ENCODE results near the gene ZMIZ1.

ZMIZ1 gene

GRCh38 chr10:79298403-79299244 is 229.9 kb downstream of the ZMIZ1 start:
- DNase-seq = no peak

GRCh38 chr10:79299397-79300241 is 230.9 kb downstream of the ZMIZ1 start:
- no peak for DNase-seq

- DNase-seq = no peak
Observed at GRCh38 chr10:79300711-79301110, 231.9 kb downstream of the ZMIZ1 start.

DNA sequence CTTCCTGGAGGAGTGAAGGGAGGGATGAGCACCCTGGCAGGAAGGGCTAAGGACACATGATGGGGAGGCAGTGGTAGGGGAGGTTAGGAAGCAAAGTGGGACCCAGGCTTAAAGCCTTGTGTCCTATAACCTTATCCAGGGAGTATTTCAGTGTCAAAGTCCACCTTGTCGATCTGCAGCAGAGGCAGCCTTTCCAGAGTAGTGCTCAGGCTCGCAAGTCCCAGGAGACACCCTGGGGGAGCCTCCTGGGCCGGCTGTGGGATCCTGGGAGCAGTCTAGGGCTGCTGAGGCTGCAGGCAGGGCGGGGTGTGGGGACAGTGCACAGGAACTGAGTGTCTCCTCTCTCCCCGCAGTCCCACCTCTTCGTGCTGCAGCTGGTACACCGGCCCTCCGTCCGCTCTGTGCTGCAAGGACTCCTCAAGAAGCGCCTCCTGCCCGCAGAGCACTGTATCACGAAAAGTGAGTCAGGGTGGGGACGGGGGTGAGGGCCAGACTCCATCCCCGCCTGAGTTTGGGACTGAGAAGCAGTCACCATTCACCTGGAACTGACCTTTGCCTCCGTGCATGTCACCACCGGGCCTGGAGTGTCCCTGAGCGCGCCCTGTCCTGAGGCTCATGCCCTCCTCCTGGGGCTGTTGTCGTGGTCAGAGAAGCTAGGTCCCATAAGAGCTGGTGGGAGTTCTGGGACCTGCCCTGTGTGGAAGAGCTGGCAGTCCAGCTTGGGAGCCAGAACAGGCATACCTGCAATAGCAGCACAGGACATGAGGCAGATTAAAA is 233.2 kb downstream of the ZMIZ1 start:
- no peak for DNase-seq

DNA sequence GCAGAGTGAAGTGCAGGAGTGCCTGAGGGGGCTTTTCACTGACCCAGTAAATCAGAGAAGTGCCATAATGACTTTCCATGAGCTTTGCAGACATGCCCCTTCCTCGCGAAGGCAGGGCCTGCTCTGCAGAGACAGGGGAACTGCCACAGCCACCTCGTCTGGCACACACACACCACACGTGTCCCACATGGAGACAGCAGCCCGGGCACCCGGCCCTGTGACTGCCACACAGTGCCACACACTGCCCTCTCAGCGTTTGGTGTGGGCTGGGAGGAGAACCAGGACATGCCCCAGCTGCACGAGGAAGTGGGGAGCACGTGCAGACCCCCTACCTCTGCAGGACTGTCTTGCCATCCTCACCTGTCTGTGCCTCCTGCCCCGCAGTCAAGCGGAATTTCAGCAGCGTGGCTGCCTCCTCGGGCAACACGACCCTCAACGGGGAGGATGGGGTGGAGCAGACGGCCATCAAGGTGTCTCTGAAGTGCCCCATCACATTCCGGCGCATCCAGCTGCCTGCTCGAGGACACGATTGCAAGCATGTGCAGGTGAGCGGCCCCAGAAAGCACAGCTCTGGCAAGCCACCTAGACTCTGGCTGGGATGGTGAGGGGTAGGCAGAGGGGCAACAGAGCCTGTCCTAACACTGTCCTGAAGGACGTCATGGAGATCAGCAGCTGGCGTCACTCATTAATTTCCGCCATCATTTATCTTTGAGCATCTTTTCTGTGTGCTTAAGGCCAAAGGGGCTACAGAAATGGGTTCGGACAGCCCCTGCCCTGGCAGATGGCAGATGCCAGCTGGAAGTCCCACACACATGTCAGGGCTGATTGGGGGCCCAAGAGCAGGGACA is 235.1 kb downstream of the ZMIZ1 start:
- no peak for DNase-seq

DNA sequence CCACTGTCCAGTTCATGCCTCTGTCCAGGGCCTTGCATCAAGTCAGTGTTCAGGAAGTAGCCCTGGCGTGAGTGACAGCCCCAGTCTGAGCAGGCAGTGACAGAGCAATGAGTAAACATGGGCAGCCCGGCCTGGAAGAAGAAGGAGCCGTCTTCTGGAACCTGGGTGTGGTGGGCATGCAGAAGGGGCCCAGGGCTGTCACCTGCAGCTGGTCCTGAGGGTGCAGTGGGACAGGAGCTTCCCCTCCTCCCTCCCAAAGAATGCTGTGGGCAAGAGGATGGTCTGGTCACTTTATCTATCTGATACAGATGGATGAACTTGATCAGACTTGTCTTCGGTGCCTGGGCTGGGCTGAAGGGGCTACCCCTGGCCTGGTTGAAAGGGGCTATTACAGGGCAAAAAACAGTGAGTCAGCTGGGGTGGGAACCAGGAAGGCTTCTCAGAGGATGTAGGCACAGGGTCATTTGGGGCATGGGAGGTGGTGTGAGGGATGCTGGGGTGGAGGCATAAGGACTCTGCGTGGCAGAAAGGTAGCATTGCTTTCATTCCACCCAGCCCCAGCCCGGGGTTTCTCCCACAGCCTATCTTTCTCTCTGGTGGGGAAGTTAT is 235.8 kb downstream of the ZMIZ1 start:
- no peak for DNase-seq

GRCh38 chr10:79305515-79305914 is 236.7 kb downstream of the ZMIZ1 start:
- no peak for DNase-seq

DNA sequence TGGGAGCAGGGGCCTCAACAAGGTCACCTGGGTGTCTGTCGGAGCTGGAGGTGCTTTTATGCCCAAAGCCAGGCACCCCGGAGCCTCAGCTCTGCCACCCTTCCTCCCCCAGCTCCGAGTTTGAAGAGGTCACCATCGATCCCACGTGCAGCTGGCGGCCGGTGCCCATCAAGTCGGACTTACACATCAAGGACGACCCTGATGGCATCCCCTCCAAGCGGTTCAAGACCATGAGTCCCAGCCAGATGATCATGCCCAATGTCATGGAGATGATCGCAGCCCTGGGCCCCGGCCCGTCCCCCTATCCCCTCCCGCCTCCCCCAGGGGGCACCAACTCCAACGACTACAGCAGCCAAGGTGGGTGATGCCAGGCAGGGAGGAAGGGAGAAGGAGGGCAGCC is 237.2 kb downstream of the ZMIZ1 start:
- no peak for DNase-seq

- DNase-seq = no peak
Observed at GRCh38 chr10:79306644-79307220, 238.0 kb downstream of the ZMIZ1 start.

- DNase-seq = no peak
Observed at GRCh38 chr10:79308016-79308415, 239.2 kb downstream of the ZMIZ1 start.

DNA sequence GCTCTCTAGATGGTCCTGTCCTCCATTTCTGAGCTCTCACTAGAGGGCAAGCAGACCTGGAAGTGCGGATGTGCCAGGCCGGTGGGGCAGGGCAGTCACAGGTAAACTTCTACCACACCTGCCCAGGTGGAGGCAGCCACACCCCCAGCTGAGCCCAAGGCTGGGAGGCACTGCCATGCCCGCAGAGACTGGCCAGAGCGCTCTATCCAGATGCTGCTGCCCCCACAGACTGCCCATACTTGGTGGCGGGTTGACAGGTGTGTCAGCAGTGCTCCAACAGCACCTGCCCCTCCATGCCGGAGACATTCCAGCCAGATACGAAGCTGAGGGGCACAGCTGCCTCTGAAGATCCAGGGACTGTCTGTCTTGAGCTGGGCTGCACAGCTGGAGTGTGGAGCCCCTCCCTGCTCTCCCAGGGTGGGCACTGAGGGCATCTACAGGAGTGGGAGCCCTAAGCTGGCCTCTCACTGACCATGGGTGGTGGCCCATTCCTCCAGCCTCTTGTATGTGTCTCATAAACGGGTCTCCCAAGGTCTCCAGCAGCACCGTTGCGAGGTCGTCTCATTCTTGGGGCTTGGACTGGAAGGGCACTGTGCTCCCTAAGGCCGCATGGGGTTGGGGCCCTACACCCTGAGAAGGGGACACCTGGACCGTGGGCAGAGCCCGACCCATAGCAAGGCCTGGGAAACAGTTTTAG is 240.4 kb downstream of the ZMIZ1 start:
- DNase-seq = no peak

DNA sequence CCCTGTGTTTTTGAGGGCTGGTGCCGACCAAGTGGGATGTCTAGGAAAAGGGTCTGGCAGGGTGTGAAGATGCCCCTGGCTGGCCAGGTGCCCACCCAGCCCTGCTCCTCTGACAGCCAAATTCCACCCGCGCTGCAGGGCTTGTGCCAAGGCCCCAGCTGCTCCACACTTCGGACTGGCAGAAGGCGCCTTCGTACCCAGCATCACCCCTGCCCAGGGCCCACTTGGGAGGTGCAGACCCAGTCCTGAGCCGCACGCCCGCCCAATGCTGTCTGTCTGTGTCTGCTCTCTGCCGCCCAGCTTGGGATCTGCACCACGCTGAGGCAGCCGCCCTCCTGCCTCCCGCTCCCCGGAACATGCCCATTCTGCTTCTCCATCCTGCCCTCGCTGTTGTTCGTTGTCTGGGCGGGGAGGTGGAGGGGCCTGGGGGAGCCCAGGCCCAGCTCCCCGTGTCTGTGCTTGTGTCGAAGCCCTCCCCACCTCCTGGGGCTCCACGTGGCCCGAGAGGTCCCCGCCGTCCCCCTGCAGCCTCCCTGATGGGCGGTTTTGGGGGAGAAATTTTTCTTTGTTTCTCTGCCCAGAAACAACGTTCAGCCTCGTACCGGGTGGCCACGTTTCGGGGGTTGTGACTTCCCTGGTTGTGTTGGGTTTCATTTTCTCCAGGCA is 241.6 kb downstream of the ZMIZ1 start:
- no peak for DNase-seq

DNA sequence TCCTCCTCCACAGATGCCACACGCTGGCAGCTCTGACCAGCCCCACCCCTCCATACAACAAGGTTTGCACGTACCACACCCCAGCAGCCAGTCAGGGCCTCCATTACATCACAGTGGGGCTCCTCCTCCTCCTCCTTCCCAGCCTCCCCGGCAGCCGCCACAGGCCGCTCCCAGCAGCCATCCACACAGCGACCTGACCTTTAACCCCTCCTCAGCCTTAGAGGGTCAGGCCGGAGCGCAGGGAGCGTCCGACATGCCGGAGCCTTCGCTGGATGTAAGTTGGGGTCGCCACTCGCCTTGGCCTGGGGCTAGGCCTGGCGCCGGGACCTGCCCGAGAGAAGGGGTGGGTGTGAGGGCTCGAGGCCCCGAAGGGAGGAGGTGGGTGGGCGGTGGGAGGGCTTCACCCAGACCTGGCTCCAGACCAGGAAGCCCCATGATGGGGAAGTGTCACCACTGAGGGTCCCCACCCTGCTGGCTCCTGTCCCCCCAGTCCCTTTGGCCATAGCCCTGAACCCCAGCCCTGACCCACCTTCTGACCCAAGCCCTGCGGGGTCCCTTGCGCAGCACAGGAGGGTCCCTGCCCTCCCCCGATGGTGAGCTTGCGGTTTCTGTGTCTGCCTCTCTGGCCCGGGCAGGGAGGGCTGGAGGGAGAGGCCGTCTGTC is 242.3 kb downstream of the ZMIZ1 start:
- no peak for DNase-seq

- DNase-seq = no peak
Observed at GRCh38 chr10:79311581-79312407, 243.0 kb downstream of the ZMIZ1 start.

GRCh38 chr10:79312601-79313187 is 243.9 kb downstream of the ZMIZ1 start:
- DNase-seq = no peak

- no peak for DNase-seq
Observed at GRCh38 chr10:79313320-79313719, 244.6 kb downstream of the ZMIZ1 start.

DNA sequence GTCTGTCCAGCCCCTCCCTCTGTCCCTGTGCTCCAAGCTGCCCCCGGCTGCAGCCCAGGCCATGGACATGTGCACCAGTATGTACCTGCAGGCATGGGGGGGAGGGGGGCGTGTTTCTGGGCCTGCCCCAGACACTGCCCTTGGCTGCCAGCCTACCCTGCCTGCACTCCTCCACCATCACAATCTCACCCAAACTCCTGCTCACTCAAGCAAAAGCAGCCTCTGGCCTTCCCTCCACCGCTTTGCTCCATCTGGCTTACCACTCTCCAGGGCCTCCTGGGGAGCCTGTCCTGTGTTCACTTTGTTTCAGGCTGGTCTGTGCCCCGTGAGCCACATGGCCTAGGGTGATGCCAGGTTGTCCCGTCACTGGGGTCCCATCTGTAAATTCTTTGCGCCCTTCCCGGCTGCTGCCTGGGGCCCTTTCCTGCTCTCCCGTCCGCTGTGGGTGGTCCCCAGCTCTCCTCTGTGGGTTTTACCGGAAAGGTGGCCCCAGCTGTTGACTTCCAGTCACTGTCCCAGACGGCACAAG is 245.2 kb downstream of the ZMIZ1 start:
- no peak for DNase-seq
